ENCODE measurements around the gene CEACAM5.
"Not testable (repeated sequence)": the region's sequence is repeated elsewhere in the genome, so short reads cannot be mapped to it uniquely, and the experiment has no call there.

The CEACAM5 gene

DNA sequence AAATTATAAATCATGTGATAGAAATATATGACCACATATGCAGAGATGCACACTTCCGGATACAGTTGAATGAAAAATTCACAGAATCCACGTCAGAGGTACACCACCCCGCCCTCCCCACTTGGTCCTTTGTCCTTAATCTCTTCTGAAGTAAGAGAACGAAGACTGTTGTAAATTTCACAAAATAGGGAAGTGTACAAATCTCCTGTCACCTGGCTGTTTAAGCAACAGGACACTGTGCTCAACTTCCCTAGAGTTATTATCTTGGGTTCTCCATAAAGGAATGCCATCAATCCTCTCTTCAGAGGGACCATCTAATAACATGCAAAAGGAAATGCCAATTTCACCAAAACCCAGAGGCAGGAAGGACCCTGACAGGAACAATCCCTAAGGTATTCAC is 36.4 kb downstream of the CEACAM5 start:
- no peak for DNase-seq

DNA sequence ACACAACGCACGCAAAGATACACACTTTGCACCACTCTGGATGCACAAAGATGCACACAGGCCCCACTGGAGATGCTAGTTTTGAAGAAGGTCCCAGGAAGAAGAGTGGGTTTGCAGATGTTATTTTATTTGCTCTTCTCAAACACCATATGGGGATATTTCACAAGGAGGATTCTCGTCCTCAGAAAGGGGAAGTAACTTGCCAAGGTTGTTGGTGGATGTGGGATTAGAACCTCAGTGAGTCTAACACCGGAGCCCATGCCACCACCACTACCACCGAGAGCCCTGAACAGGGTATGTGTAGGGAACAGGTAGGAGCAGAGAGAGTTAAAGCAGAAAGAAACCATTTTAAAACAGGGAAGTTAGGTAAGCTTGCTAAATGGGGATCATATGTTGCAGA is 37.3 kb downstream of the CEACAM5 start:
- DNase-seq: no peak

- peak; percentile 36 for DNase-seq
Observed at GRCh38 chr19:41746593-41747227, 38.3 kb downstream of the CEACAM5 start.

DNA sequence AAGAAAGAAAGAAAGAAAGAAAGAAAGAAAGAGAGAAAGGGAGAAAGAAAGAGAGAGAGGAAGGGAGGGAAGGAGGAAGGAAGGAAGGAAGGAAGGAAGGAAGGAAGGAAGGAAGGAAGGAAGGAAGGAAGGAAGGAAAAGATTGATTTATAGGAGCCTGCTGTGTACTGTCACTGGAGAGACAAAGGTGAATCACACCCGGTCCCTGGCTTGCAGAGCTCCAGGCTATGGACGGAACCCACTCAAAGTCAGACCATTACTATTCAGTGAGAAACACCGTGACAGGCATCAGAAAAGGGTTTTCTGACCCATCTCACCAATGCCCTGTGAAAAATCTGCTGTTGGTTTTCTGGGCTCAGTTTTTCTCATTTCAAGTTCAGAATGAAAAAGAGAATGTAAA is 39.6 kb downstream of the CEACAM5 start:
- DNase-seq: no peak

DNA sequence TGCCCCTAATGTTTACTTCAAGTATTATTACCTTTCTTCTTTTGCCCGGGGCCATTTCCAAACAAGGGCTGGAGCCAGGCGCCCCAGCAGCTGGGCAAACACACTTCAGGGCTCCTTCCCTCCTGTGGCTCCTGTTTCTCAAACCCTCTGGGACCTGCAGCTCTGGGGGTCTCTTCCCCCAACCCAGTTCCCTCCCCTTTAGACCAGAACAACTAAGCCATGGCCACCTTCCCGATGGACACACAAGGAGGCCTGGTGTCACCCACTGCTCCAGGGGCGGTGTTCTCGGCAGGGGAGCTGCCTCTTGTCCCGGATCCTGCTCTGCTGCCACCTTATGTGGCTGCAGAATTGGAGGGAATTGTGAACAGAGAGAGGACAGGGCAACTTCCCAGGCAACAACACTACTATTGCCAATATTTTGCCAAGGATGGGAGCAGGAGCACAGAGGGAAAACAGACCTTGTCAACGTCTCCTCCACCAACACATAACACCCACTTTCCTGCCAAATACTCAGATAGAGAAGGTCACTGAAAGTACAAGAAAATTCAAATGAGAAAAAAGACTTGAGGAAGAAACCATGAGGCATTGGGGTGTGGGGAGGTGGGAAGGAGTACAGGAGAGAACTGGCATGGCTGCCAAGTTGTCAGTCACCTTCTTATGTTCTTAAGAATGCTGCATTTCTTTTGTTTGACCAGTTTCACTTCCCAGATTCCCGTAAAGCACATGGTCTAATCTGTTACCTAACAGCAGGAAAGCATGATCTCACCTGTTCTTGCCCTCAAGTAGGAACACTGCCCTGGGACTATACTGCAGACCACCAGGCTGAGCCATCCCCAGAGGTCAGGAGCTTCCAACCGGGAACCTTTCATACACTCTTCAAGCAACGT is 42.1 kb downstream of the CEACAM5 start:
- DNase-seq: not testable (repeated sequence)

DNA sequence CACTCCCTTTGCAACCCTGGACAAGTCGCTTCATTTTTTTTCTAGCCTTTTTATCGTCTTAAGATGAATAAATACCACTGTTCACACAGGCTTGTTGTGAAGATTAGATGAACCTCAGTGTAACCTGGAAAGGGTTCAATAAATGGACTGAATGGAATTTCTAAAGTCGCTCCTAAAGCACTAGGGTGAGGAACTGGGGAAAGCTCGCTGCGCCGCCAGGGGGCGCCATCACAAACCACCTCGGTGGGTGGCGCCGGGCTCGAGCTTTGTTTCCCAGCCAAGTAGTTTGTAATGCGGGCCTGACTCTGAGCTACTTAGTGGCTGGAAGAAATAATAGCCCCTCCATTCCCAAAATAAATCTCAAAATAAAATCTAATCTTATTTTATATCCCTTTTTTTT is 44.7 kb downstream of the CEACAM5 start:
- DNase-seq: peak; percentile 45

- DNase-seq: peak; percentile 67
Observed at GRCh38 chr19:41753936-41754529, 45.6 kb downstream of the CEACAM5 start.

GRCh38 chr19:41755328-41755913 is 47.0 kb downstream of the CEACAM5 start, which contains the start of gene CEACAM6:
CEACAM6 (plus strand) TSS chr19:41755530; CDS start chr19:41755639, 109 bp downstream.
- no peak for DNase-seq

- no peak for DNase-seq
Observed at GRCh38 chr19:41758846-41759245, 50.4 kb downstream of the CEACAM5 start.

- no peak for DNase-seq
Observed at GRCh38 chr19:41767115-41767514, 58.7 kb downstream of the CEACAM5 start.

DNA sequence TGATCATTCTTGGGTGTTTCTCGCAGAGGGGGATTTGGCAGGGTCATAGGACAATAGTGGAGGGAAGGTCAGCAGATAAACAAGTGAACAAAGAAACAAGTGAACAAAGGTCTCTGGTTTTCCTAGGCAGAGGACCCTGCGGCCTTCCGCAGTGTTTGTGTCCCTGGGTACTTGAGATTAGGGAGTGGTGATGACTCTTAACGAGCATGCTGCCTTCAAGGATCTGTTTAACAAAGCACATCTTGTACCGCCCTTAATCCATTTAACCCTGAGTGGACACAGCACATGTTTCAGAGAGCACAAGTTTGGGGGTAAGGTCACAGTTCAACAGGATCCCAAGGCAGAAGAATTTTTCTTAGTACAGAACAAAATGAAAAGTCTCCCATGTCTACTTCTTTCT is 59.7 kb downstream of the CEACAM5 start:
- not testable (repeated sequence) for DNase-seq

GRCh38 chr19:41769608-41770007 is 61.2 kb downstream of the CEACAM5 start:
- no peak for DNase-seq

DNA sequence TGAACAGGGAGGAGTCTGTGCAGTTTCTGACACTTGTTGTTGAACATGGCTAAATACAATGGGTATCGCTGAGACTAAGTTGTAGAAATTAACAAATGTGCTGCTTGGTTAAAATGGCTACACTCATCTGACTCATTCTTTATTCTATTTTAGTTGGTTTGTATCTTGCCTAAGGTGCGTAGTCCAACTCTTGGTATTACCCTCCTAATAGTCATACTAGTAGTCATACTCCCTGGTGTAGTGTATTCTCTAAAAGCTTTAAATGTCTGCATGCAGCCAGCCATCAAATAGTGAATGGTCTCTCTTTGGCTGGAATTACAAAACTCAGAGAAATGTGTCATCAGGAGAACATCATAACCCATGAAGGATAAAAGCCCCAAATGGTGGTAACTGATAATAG is 63.0 kb downstream of the CEACAM5 start:
- DNase-seq: no peak

GRCh38 chr19:41774515-41774980 is 66.1 kb downstream of the CEACAM5 start:
- DNase-seq: peak; percentile 74

- no peak for DNase-seq
Observed at GRCh38 chr19:41776700-41777099, 68.3 kb downstream of the CEACAM5 start.
